HCT116 (cell line): Measurements from ENCODE around the gene RBBP8. TPM values are rescaled to one million over a fixed set of nuclear protein-coding genes. Genes with fewer than 3 reads are reported as not detected.

Source experiments
- ATAC-seq: fragments of 200-7000 bp; cut with Tn5 transposase; 2 replicates; pipeline ENCODE4 v1.9.1; 2020; ENCODE audit warnings: mild to moderate bottlenecking, moderate library complexity
- BruUV-seq: library from RNA; stranded (reverse); fragments of 400-500 nt; replicated peaks from 2 replicates; lab custom pipeline; 2021; lab: Mats Ljungman, UMichigan
- CTCF ChIA-PET: fragments of 300-600 bp; sonication (Branson Sonifier 250); formaldehyde crosslinking; loops from one replicate; lab custom pipeline; 2021; ENCODE audit warnings: antibody characterized with exemption; lab: Charles Lee
- POLR2A ChIA-PET: fragments of 300-600, 350-600 bp; sonication (Branson Sonifier 250); formaldehyde crosslinking; loops from one replicate; lab custom pipeline; 2021; ENCODE audit warnings: antibody characterized with exemption; lab: Charles Lee
- RAD21 ChIA-PET, 2 experiments: fragments of 300-600 bp; sonication (Branson Sonifier 250); formaldehyde crosslinking; loops; one replicate each; lab custom pipeline; 2023; ENCODE audit warnings: low total read pairs in 2 of 2; ENCODE audit not compliant: uncharacterized antibody in 2 of 2, unreplicated experiment in 2 of 2, low non-redundant PET in 1 of 2; lab: Charles Lee
- DNase-seq: peaks from one replicate; pipeline ENCODE4 v3.0.0-alpha.2; 2010; ENCODE audit warnings: low read depth, low spot score
- H2AFZ ChIP-seq: fragments of 200-600 bp; shearing (Covaris generic), sonication (generic); 2 replicates; pipeline ENCODE4 v1.6.1; 2017; ENCODE audit warnings: low read depth, mixed run types, mixed read lengths, antibody characterized with exemption, low read length; ENCODE audit not compliant: poor library complexity, severe bottlenecking
- H3K27ac ChIP-seq: 2 replicates; pipeline ENCODE4 v1.5.1; 2012; ENCODE audit warnings: low read depth, low read length
- H3K27me3 ChIP-seq: fragments of 200-600 bp; sonication (generic); 2 replicates; pipeline ENCODE4 v1.6.1; 2016; ENCODE audit warnings: mixed run types, low read length, mixed read lengths; ENCODE audit not compliant: insufficient read depth
- H3K36me3 ChIP-seq, 2 experiments: fragments of 200-500 bp in 1 of 2; fragments of 200-600 bp in 1 of 2; sonication (Bioruptor generic) in 1 of 2; sonication (generic) in 1 of 2; 2 replicates each; pipeline versions ENCODE4 v1.5.1 to v1.6.1; 2014 to 2016; ENCODE audit warnings: low read length in 2 of 2, inconsistent platforms in 1 of 2, mixed read lengths in 1 of 2, mixed run types in 1 of 2; ENCODE audit not compliant: insufficient read depth in 2 of 2, control insufficient read depth in 1 of 2
- H3K4me1 ChIP-seq, 2 experiments: fragments of 200-600 bp in 1 of 2; sonication (generic) in 1 of 2; 2 replicates each; pipeline versions ENCODE4 v1.5.1 to v1.6.1; 2012 to 2017; ENCODE audit warnings: low read length in 2 of 2, inconsistent platforms in 1 of 2, mild to moderate bottlenecking in 1 of 2, mixed read lengths in 1 of 2, mixed run types in 1 of 2, moderate library complexity in 1 of 2; ENCODE audit not compliant: insufficient read depth in 2 of 2, control insufficient read depth in 1 of 2
- H3K4me2 ChIP-seq: fragments of 200-600 bp; sonication (generic); 2 replicates; pipeline ENCODE4 v1.6.1; 2017; ENCODE audit warnings: mixed run types, low read length, mixed read lengths
- H3K4me3 ChIP-seq, 2 experiments: fragments of 200-600 bp in 1 of 2; sonication (generic) in 1 of 2; replicated peaks in 1 of 2; 2 replicates each; pipeline ENCODE4 v1.5.1; 2011 to 2016; ENCODE audit warnings: low read length in 2 of 2, control low read depth in 1 of 2, low read depth in 1 of 2, mild to moderate bottlenecking in 1 of 2, mixed read lengths in 1 of 2, mixed run types in 1 of 2
- H3K79me2 ChIP-seq: fragments of 200-600 bp; sonication (generic); 2 replicates; pipeline ENCODE4 v1.6.1; 2017; ENCODE audit warnings: mild to moderate bottlenecking, mixed run types, low read length, moderate library complexity, mixed read lengths; ENCODE audit not compliant: insufficient read depth
- H3K9ac ChIP-seq: fragments of 200-600 bp; sonication (generic); 2 replicates; pipeline ENCODE4 v1.6.1; 2016; ENCODE audit warnings: low read length, mixed read lengths
- H3K9me2 ChIP-seq: fragments of 200-600 bp; sonication (generic), shearing (Covaris generic); 2 replicates; pipeline ENCODE4 v1.6.1; 2017; ENCODE audit warnings: mixed run types, mild to moderate bottlenecking, moderate library complexity; ENCODE audit not compliant: insufficient read depth
- H3K9me3 ChIP-seq, 2 experiments: fragments of 200-500 bp in 1 of 2; fragments of 200-600 bp in 1 of 2; sonication (Bioruptor generic) in 1 of 2; sonication (generic) in 1 of 2; 2 replicates each; pipeline ENCODE4 v1.6.1; 2014 to 2017; ENCODE audit warnings: low read length in 2 of 2, mixed read lengths in 2 of 2, inconsistent platforms in 1 of 2, low read depth in 1 of 2, mild to moderate bottlenecking in 1 of 2, mixed run types in 1 of 2, moderate library complexity in 1 of 2; ENCODE audit not compliant: control insufficient read depth in 1 of 2, insufficient read depth in 1 of 2
- H4K20me1 ChIP-seq: fragments of 200-600 bp; sonication (generic), shearing (Covaris generic); 2 replicates; pipeline ENCODE4 v1.6.1; 2017; ENCODE audit warnings: mixed run types, mild to moderate bottlenecking, moderate library complexity; ENCODE audit not compliant: insufficient read depth
- CEBPB ChIP-seq: IDR thresholded peaks from 2 replicates; pipeline ENCODE4 v1.6.1; 2012; ENCODE audit warnings: low read depth
- CTCF ChIP-seq, 3 experiments: fragments of 200-600 bp in 1 of 3; sonication (generic) in 1 of 3; IDR thresholded peaks in 2 of 3; conservative IDR thresholded peaks in 1 of 3; 2 replicates each; pipeline ENCODE4 v1.5.1; 2012 to 2017; ENCODE audit warnings: low read depth in 2 of 3, low read length in 2 of 3, antibody characterized with exemption in 1 of 3, borderline replicate concordance in 1 of 3, control low read depth in 1 of 3, mild to moderate bottlenecking in 1 of 3, mixed read lengths in 1 of 3, mixed run types in 1 of 3, moderate library complexity in 1 of 3; ENCODE audit not compliant: insufficient read depth in 1 of 3
- EGR1 ChIP-seq: IDR thresholded peaks from 2 replicates; pipeline ENCODE4 v1.6.1; 2012; ENCODE audit warnings: low read depth
- FOSL1 ChIP-seq: IDR thresholded peaks from 2 replicates; pipeline ENCODE4 v1.6.1; 2012; ENCODE audit warnings: low read depth
- RAD21 ChIP-seq: IDR thresholded peaks from 2 replicates; pipeline ENCODE4 v1.6.1; 2012; ENCODE audit warnings: low read depth, mild to moderate bottlenecking
- SP1 ChIP-seq: IDR thresholded peaks from 2 replicates; pipeline ENCODE4 v1.6.1; 2012; ENCODE audit warnings: low read depth
- ZFX ChIP-seq: fragments of 450-650 bp; IDR thresholded peaks from 2 replicates; pipeline ENCODE4 v1.6.1; 2017
- intact Hi-C: fragments of 100-400 bp; cut with micrococcal nuclease; formaldehyde crosslinking; loops from 2 replicates; pipeline ENCODE4 v1.10.0; 2022
- total RNA-seq: library from RNA; stranded (reverse); gene quantifications from one replicate; pipeline ENCODE4 v1.2.1, GENCODE V29; 2021; ENCODE audit not compliant: unreplicated experiment
- TF ChIP-seq, protein P1 (sequence below): IDR thresholded peaks from 2 replicates; pipeline ENCODE4 v1.6.1; 2011; ENCODE audit warnings: mild to moderate bottlenecking, low read length, moderate library complexity; ENCODE audit not compliant: insufficient replicate concordance; ENCODE audit errors: extremely low read depth

Gene RBBP8
- total RNA-seq, 1 experiment from 2014 or later = 66.6 TPM

GRCh38 chr18:23049698-23050373 lies 116.7 kb downstream of the RBBP8 start (continued):
- TF ChIP-seq RAD21 (no peak), ZFX (no peak)
- TF ChIP-seq, protein P1, sequence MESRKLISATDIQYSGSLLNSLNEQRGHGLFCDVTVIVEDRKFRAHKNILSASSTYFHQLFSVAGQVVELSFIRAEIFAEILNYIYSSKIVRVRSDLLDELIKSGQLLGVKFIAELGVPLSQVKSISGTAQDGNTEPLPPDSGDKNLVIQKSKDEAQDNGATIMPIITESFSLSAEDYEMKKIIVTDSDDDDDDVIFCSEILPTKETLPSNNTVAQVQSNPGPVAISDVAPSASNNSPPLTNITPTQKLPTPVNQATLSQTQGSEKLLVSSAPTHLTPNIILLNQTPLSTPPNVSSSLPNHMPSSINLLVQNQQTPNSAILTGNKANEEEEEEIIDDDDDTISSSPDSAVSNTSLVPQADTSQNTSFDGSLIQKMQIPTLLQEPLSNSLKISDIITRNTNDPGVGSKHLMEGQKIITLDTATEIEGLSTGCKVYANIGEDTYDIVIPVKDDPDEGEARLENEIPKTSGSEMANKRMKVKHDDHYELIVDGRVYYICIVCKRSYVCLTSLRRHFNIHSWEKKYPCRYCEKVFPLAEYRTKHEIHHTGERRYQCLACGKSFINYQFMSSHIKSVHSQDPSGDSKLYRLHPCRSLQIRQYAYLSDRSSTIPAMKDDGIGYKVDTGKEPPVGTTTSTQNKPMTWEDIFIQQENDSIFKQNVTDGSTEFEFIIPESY = no peak

GRCh38 chr18:23053776-23054457 lies 120.8 kb downstream of the RBBP8 start:
- Histone ChIP-seq H3K27ac (no peak overlapping the region), H3K4me1 (no peaks in the 10 kb centered on the region; a peak in 1 of 4 replicates), H3K36me3 (no peaks in the 10 kb centered on the region), H3K79me2 (no peaks in the 10 kb centered on the region), H3K9me3 (no peaks in the 10 kb centered on the region), H2AFZ (no peak overlapping the region), H4K20me1 (no peaks in the 10 kb centered on the region), H3K4me2 (no peak overlapping the region), H3K9ac (no peak overlapping the region), H3K9me2 (no peaks in the 10 kb centered on the region), H3K4me3 (no peak overlapping the region), H3K27me3 (no peaks in the 10 kb centered on the region)
- ATAC-seq (peak; percentile 61), DNase-seq (no peak)
- POLR2A ChIA-PET = no interaction called here
- TF ChIP-seq CEBPB (no peak), FOSL1 (no peak), SP1 (no peak), EGR1 (no peak), CTCF (IDR thresholded peaks at IDR 0.05 in 2 of 3, conservative IDR thresholded peaks at IDR 0.05 in 1 of 3; ENCODE audit: borderline replicate concordance in 1 of 3, insufficient read depth in 1 of 3, low read depth in 2 of 3, low read length in 2 of 3) (peak in 1 of 3 experiments; percentile 23; a peak in 2 of 6 replicates)
- RAD21 ChIA-PET = no interaction called here
- no TSS peak for BruUV-seq
- intact Hi-C loops = no loop called here
- CTCF ChIA-PET = no interaction called here
